ENCODE measurements around the gene PRDM8. TPM values are rescaled to one million over a fixed set of nuclear protein-coding genes. Genes with fewer than 3 reads are reported as not detected.

Gene PRDM8
- total and polyA plus RNA-seq, 4 donors = 8.8 to 49.6 (median 27.2) TPM

DNA sequence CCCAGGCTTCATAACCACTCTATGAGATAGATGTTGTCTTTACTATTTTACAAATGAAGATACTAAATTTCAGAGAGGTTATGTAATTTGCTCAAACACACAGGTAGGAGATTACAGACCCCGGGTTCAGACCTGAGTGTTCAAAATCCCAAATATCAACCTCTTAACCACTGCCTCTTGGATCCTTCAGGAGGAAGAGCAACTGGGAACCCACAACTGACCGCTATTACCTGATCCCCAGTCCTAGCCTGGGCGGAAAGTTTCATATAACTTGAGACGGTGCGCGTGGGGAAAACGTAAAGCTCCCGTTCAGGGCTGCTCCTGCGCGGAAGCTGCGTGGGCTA lies 8.9 kb upstream of the PRDM8 start:
- WGBS (ENCODE audit: insufficient coverage) = 65% methylated on average over 11 of the region's 11 CpGs
- Histone ChIP-seq H3K27me3 (ENCODE audit: control insufficient read depth, insufficient read depth, low read length) (peaks cover 88% of the 10 kb centered on the region), H3K36me3 (ENCODE audit: control insufficient read depth, insufficient read depth, low read length) (peaks cover 11% of the 10 kb centered on the region), H3K9me3 (ENCODE audit: control insufficient read depth, insufficient read depth, low read length) (no peaks in the 10 kb centered on the region), H3K4me3 (ENCODE audit: low read depth, low read length) (no peak overlapping the region), H3K27ac (ENCODE audit: low read depth, low read length) (no peak overlapping the region), H3K4me1 (ENCODE audit: control insufficient read depth, insufficient read depth, low read length) (peaks cover 55% of the 10 kb centered on the region)
- DNase-seq (ENCODE audit: low read depth in 4 of 6, low spot score in 6 of 6) = no peak

DNA sequence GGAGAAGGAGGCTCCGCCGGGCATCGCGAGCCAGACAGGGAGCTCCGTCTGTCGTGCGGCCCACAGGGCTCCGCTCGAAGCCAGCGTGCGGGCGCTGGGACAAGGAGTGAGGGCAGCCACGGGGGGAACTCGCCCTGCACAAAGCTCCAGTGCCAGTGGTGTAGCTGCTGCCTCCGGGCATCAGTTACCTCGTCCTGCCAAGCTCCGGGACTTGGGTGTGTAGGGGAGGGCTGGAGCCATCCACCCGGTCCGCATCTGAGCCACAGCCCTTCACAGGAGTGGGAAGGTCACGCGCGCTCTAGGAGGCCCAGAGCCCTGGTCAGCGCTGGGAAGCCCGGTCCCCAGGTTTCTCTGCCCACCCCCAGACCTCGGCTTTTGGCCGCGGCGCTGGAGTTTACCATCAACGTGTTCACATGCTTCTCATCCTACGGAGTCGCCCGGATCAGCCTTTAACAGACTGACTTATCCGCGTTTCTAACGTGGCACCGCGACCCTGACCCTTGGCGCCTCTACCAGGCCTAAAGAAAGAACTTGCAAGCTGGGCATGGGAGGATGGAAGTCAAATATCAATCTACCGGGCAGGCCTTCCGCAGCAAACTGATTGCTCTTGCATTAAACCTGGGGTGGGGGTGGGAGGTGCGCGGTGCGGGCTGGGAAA lies 8.4 kb upstream of the PRDM8 start:
- peaks cover 51% of the 10 kb centered on the region for H3K4me1 ChIP-seq (ENCODE audit: control insufficient read depth, insufficient read depth, low read length)
- 41% methylated on average over 38 of the region's 43 CpGs for WGBS (ENCODE audit: insufficient coverage)
- peak in 2 of 6 donors; percentile 24 to 49 for DNase-seq (ENCODE audit: low read depth in 4 of 6, low spot score in 6 of 6)
- no peak overlapping the region for H3K27ac ChIP-seq (ENCODE audit: low read depth, low read length)
- peaks cover 87% of the 10 kb centered on the region for H3K27me3 ChIP-seq (ENCODE audit: control insufficient read depth, insufficient read depth, low read length)
- H3K9me3 ChIP-seq (ENCODE audit: control insufficient read depth, insufficient read depth, low read length) = no peaks in the 10 kb centered on the region
- H3K36me3 ChIP-seq (ENCODE audit: control insufficient read depth, insufficient read depth, low read length) = peaks cover 11% of the 10 kb centered on the region
- peak overlapping the region; percentile 12 for H3K4me3 ChIP-seq (ENCODE audit: low read depth, low read length)

DNA sequence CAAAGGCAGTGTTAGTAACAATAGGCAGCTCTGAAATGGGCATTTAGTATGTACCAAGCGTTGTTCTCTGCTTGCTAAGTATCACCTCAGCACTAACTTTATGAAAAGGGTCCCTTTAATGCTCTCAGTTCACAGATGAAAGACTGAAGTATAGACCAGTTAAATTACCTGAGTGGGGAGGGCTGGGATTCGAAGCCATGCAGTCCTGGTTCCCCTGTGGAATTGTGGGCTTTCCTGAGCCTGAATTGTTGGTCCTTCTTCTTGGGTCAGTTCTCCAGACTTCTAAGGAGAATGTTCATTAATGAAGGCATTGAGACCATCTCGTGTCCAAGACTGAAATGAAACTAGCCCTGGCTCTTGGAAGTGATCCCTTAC lies 7.7 kb upstream of the PRDM8 start:
- H3K4me1 ChIP-seq (ENCODE audit: control insufficient read depth, insufficient read depth, low read length) = peaks cover 45% of the 10 kb centered on the region
- peaks cover 82% of the 10 kb centered on the region for H3K27me3 ChIP-seq (ENCODE audit: control insufficient read depth, insufficient read depth, low read length)
- no peaks in the 10 kb centered on the region for H3K9me3 ChIP-seq (ENCODE audit: control insufficient read depth, insufficient read depth, low read length)
- H3K27ac ChIP-seq (ENCODE audit: low read depth, low read length) = peak overlapping the region; percentile 43
- no peak overlapping the region for H3K4me3 ChIP-seq (ENCODE audit: low read depth, low read length)
- DNase-seq (ENCODE audit: low read depth in 4 of 6, low spot score in 6 of 6) = peak in 1 of 6 donors; percentile 18
- 22% methylated on average over 2 of the region's 3 CpGs for WGBS (ENCODE audit: insufficient coverage)
- H3K36me3 ChIP-seq (ENCODE audit: control insufficient read depth, insufficient read depth, low read length) = peaks cover 11% of the 10 kb centered on the region

DNA sequence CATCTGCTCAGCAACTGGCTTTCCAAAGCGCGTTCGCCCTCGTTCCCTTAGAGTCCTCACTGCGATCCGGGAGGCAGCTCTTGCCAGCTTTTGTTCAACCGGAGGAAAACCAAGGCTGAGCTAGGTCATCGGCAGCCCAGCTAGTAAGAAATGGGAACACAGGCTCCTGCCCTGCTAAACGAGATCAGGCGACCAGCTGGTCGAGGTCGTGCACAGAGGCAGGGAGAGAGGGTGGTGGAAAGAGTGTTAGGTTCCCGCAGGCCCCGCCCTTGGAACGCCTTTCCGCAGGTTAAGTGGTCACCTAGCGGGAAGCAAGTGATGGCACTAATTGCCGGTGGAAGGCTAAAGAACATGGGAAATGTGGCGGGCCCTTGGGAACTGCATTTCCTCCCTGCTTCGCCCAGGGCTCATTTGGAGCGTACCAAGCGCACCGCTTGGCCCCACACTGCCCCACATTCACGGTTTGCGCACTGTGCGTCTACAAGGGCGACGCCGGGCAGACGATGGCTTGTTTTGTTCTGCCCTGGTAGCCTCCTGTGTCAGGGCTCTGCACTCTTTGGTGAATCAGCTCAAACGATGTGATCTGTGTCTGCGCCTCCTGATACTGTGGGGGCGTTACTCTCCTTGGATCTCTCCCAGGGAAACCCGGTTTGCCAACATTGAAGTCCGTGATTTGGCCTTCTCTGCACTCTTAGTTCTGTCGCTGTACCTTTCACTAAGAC lies 7.2 kb upstream of the PRDM8 start:
- H3K36me3 ChIP-seq (ENCODE audit: control insufficient read depth, insufficient read depth, low read length) = peaks cover 11% of the 10 kb centered on the region
- peak in 2 of 6 donors; percentile 67 to 77 for DNase-seq (ENCODE audit: low read depth in 4 of 6, low spot score in 6 of 6)
- H3K4me1 ChIP-seq (ENCODE audit: control insufficient read depth, insufficient read depth, low read length) = peaks cover 39% of the 10 kb centered on the region
- H3K4me3 ChIP-seq (ENCODE audit: low read depth, low read length) = peak overlapping the region; percentile 4
- no peaks in the 10 kb centered on the region for H3K9me3 ChIP-seq (ENCODE audit: control insufficient read depth, insufficient read depth, low read length)
- H3K27ac ChIP-seq (ENCODE audit: low read depth, low read length) = peak overlapping the region; percentile 43
- H3K27me3 ChIP-seq (ENCODE audit: control insufficient read depth, insufficient read depth, low read length) = peaks cover 76% of the 10 kb centered on the region
- WGBS (ENCODE audit: insufficient coverage) = 33% methylated on average over 36 of the region's 36 CpGs

DNA sequence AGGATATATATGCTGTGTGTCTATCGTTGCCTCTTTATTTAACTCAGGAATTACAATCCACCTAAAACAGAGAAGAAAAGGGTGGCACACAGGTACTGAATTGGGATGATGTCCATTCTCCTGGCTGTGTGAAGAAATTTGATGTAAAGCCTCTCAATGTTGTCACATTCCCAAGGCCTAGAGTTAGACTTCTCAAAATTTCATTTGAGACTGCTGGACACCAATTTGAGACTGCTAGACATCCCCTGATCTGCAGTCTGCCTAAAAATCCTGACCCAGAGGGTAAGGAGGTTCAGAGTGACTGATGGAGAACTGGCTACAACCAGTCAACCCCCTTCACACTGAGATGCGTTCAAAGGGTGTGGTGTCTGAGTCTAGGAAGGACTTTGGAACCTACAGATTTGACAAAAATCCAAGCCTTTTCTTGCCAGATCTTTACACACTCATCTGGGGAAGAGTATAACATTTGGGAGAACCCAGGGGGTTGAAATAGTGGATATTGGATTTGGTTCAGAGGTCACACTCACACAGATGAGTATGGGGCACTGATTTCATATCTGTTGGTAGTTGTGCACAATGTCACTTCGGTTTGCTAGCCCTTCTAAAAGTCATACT lies 4.9 kb upstream of the PRDM8 start:
- Histone ChIP-seq H3K4me3 (ENCODE audit: low read depth, low read length) (no peak overlapping the region), H3K4me1 (ENCODE audit: control insufficient read depth, insufficient read depth, low read length) (peaks cover 35% of the 10 kb centered on the region), H3K9me3 (ENCODE audit: control insufficient read depth, insufficient read depth, low read length) (no peaks in the 10 kb centered on the region), H3K27me3 (ENCODE audit: control insufficient read depth, insufficient read depth, low read length) (peaks cover 68% of the 10 kb centered on the region), H3K27ac (ENCODE audit: low read depth, low read length) (no peak overlapping the region), H3K36me3 (ENCODE audit: control insufficient read depth, insufficient read depth, low read length) (peaks cover 11% of the 10 kb centered on the region)
- no peak for DNase-seq (ENCODE audit: low read depth in 4 of 6, low spot score in 6 of 6)
- no CpG with 5 or more reads among the region's 3 CpGs for WGBS (ENCODE audit: insufficient coverage)

DNA sequence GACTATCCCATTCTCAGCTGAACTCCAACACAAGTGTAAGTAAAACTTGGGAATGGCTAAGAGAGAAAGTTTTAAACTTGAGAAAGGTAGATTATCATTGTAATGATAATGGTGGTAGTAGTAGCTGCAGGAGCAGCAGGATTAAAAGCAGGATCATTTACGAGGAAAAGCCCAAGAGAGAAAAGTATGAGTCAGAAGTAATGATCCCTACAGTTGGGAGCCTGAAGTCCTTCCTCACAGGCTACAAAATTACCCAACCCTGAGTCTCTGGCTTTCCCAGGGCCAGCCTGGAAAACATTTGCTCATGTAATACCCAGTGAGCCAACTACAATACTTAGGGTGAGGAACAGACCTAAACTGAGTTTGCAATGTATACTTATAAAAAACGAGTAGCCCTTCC lies 4.4 kb upstream of the PRDM8 start:
- no CpG with 5 or more reads among the region's 2 CpGs for WGBS (ENCODE audit: insufficient coverage)
- Histone ChIP-seq H3K4me3 (ENCODE audit: low read depth, low read length) (no peak overlapping the region), H3K36me3 (ENCODE audit: control insufficient read depth, insufficient read depth, low read length) (peaks cover 11% of the 10 kb centered on the region), H3K4me1 (ENCODE audit: control insufficient read depth, insufficient read depth, low read length) (peaks cover 34% of the 10 kb centered on the region), H3K27ac (ENCODE audit: low read depth, low read length) (no peak overlapping the region), H3K27me3 (ENCODE audit: control insufficient read depth, insufficient read depth, low read length) (peaks cover 66% of the 10 kb centered on the region), H3K9me3 (ENCODE audit: control insufficient read depth, insufficient read depth, low read length) (no peaks in the 10 kb centered on the region)
- DNase-seq (ENCODE audit: low read depth in 4 of 6, low spot score in 6 of 6) = no peak

DNA sequence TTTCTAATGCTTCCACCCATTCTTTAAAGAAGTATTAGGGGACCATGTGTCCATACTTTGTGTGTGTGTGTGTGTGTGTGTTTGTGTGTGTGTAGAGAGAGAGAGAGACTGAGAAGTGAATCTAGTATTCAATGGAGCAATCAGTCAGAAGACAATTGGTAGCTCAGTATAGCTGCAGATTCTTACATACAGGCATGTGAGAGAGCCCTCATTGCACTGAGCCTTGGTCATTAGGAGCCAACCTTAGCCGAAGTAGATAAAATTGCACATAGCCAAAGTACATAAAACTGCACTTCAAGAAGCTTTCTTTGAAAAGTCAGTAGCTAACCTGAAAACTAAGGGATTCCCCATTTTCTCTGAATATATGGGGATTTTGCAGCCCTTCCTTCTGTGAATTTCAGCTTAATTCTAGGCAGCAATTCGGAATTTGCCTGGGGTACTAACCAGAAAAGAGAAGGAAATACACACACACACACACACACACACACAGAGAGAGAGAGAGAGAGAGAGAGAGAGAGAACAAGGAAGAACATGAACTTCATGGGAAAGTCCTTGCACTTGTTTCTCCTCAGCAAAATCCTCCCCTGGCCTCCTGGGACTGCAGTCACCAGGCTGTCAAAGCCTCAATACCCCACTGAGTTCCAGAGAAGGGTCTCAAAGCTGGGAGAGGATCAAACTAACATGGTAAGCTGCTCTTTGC lies 1.7 kb upstream of the PRDM8 start:
- H3K27ac ChIP-seq (ENCODE audit: low read depth, low read length) = peak overlapping the region; percentile 86
- 60% methylated on average over 1 of the region's 2 CpGs for WGBS (ENCODE audit: insufficient coverage)
- no peaks in the 10 kb centered on the region for H3K36me3 ChIP-seq (ENCODE audit: control insufficient read depth, insufficient read depth, low read length)
- no peaks in the 10 kb centered on the region for H3K9me3 ChIP-seq (ENCODE audit: control insufficient read depth, insufficient read depth, low read length)
- H3K27me3 ChIP-seq (ENCODE audit: control insufficient read depth, insufficient read depth, low read length) = peaks cover 63% of the 10 kb centered on the region
- peak overlapping the region; percentile 63 for H3K4me3 ChIP-seq (ENCODE audit: low read depth, low read length)
- peaks cover 17% of the 10 kb centered on the region for H3K4me1 ChIP-seq (ENCODE audit: control insufficient read depth, insufficient read depth, low read length)
- peak in 2 of 6 donors; percentile 32 to 35 for DNase-seq (ENCODE audit: low read depth in 4 of 6, low spot score in 6 of 6)

DNA sequence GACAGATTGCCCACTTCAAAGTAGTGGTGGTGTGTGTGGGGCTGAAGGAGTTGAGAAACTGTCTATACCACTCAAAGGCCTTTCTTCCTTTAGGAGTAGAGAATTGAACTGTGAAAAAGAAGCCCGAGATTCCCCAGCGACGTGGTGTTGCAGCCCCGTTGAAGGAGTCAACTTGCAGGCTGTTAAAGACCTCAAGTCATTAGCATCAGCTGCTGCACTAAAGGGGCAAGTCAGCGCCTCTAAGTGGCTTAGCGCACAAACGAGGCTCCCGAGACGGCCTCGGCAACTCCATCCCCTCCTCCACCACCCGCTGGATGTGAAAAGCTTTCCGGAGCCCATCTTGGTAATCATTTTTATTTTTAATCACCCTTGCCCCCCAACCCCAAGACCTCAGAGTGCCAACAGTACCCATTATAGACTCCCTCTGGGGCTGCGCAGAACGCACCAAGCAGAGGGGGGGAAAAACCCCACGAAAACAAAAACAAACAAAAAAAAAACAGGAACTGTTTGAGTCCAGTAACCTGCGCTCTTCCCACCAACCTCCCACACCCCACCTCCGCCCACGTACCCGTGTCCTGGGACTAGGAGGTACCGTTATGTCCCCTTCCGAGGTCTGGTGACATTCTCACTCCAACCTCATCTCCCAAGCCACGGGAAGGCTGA lies 913 bp upstream of the PRDM8 start:
- peaks cover 64% of the 10 kb centered on the region for H3K27me3 ChIP-seq (ENCODE audit: control insufficient read depth, insufficient read depth, low read length)
- peaks cover 20% of the 10 kb centered on the region for H3K4me1 ChIP-seq (ENCODE audit: control insufficient read depth, insufficient read depth, low read length)
- WGBS (ENCODE audit: insufficient coverage) = 3% methylated on average over 15 of the region's 22 CpGs

More for the DNA sequence above, 913 bp upstream of the PRDM8 start:
- Histone ChIP-seq H3K9me3 (ENCODE audit: control insufficient read depth, insufficient read depth, low read length) (no peaks in the 10 kb centered on the region), H3K36me3 (ENCODE audit: control insufficient read depth, insufficient read depth, low read length) (peaks cover 3% of the 10 kb centered on the region), H3K4me3 (ENCODE audit: low read depth, low read length) (peak overlapping the region; percentile 63), H3K27ac (ENCODE audit: low read depth, low read length) (peak overlapping the region; percentile 86)
- peak in 2 of 6 donors; percentile 78 to 87 for DNase-seq (ENCODE audit: low read depth in 4 of 6, low spot score in 6 of 6)

Measured in spinal cord (tissue), 10 donors.